Stromal cell of bone marrow (primary cell): ENCODE measurements around the gene MFN2.
"Not testable (repeated sequence)": the region's sequence is repeated elsewhere in the genome, so short reads cannot be mapped to it uniquely, and the experiment has no call there.

Experiments
- DNase-seq: peaks from one replicate; pipeline ENCODE4 v3.0.0-alpha.2; 2012; ENCODE audit warnings: low read depth

Gene MFN2

GRCh38 chr1:11979851-11980675 is at the start of gene MFN2:
Gene MFN2, plus strand, starts transcription at chr1:11980444. Its CDS starts 8,725 bp downstream, at chr1:11989169.
- DNase-seq: peak; percentile 94

GRCh38 chr1:11930571-11931445 is 49.4 kb upstream of the MFN2 start:
- DNase-seq: no peak

GRCh38 chr1:11931845-11932244 is 48.4 kb upstream of the MFN2 start:
- no peak for DNase-seq

GRCh38 chr1:11934302-11935056 is 45.8 kb upstream of the MFN2 start, which contains the start of gene PLOD1:
Gene PLOD1, plus strand, starts transcription at chr1:11934717. Its CDS starts 63 bp downstream, at chr1:11934780.
- DNase-seq: peak; percentile 72

- DNase-seq: no peak
Observed at GRCh38 chr1:11935057-11935412, 45.2 kb upstream of the MFN2 start.

GRCh38 chr1:11935733-11936132 is 44.5 kb upstream of the MFN2 start:
- DNase-seq: not testable (repeated sequence)

- DNase-seq: no peak
Observed at GRCh38 chr1:11938722-11939526, 41.3 kb upstream of the MFN2 start.

- DNase-seq: not testable (repeated sequence)
Observed at GRCh38 chr1:11939794-11940193, 40.5 kb upstream of the MFN2 start.

GRCh38 chr1:11940260-11940921 is 39.9 kb upstream of the MFN2 start:
- no peak for DNase-seq

- DNase-seq: no peak
Observed at GRCh38 chr1:11942280-11942679, 38.0 kb upstream of the MFN2 start.

- DNase-seq: no peak
Observed at GRCh38 chr1:11943619-11944018, 36.6 kb upstream of the MFN2 start.

GRCh38 chr1:11944358-11944931 is 35.8 kb upstream of the MFN2 start:
- no peak for DNase-seq

GRCh38 chr1:11946647-11947046 is 33.6 kb upstream of the MFN2 start:
- DNase-seq: no peak

GRCh38 chr1:11948822-11949458 is 31.3 kb upstream of the MFN2 start:
- no peak for DNase-seq

GRCh38 chr1:11951901-11952300 is 28.3 kb upstream of the MFN2 start:
- no peak for DNase-seq

GRCh38 chr1:11952455-11953109 is 27.7 kb upstream of the MFN2 start:
- DNase-seq: no peak

- DNase-seq: no peak
Observed at GRCh38 chr1:11955221-11955620, 25.0 kb upstream of the MFN2 start.

GRCh38 chr1:11957398-11957797 is 22.8 kb upstream of the MFN2 start:
- DNase-seq: no peak

GRCh38 chr1:11957897-11958296 is 22.3 kb upstream of the MFN2 start:
- DNase-seq: no peak
